Testis (tissue), 2 donors: ENCODE data around the gene EPB41L2.

Experiments
- CTCF ChIP-seq, 3 experiments: fragments of 450-650 bp in 2 of 3; fragments of 200-600 bp in 1 of 3; sonication (generic) in 1 of 3; IDR thresholded peaks; one replicate each; pipeline ENCODE4 v1.5.1; 2016 to 2019; ENCODE audit warnings: antibody characterized with exemption in 3 of 3, mild to moderate bottlenecking in 2 of 3, moderate library complexity in 1 of 3
- POLR2A ChIP-seq: fragments of 450-650 bp; IDR thresholded peaks from one replicate; pipeline ENCODE4 v1.6.1; 2017; ENCODE audit warnings: antibody characterized with exemption, mild to moderate bottlenecking, moderate library complexity

- no peak for TF ChIP-seq CTCF (IDR thresholded peaks at IDR 0.05)
- no peak for TF ChIP-seq POLR2A
Measured at GRCh38 chr6:130932921-130933320, 130.1 kb downstream of the EPB41L2 start.
